Measurements from ENCODE around the gene KIF4B. TPM values are rescaled to one million over a fixed set of nuclear protein-coding genes. Genes with fewer than 3 reads are reported as not detected.

Gene KIF4B
- polyA plus RNA-seq, 1 donor from 2014 or later = not detected

- Histone ChIP-seq H3K9me2 (ENCODE audit: insufficient read depth, low read length) (no peaks in the 10 kb centered on the region), H3K36me3 (ENCODE audit: insufficient read depth, low read length) (no peaks in the 10 kb centered on the region), H3F3A (ENCODE audit: insufficient read depth, low read length, poor library complexity, severe bottlenecking) (no peaks in the 10 kb centered on the region), H3K4me3 (ENCODE audit: low read length) (no peak overlapping the region), H3K27ac (ENCODE audit: low read length) (no peak overlapping the region), H2AFZ (ENCODE audit: low read depth, low read length) (no peak overlapping the region), H3K9ac (ENCODE audit: low read length) (no peak overlapping the region), H3K9me3 (ENCODE audit: low read length) (peaks cover 7% of the 10 kb centered on the region), H3K27me3 (ENCODE audit: insufficient read depth, low read depth, low read length) (no peaks in the 10 kb centered on the region), H3K79me2 (replicated peaks; ENCODE audit: insufficient read depth, low read length) (no peaks in the 10 kb centered on the region), H3K4me2 (ENCODE audit: low read length) (no peak overlapping the region), H4K20me1 (ENCODE audit: insufficient read depth) (no peaks in the 10 kb centered on the region)
- TF ChIP-seq EP300 (conservative IDR thresholded peaks at IDR 0.05; ENCODE audit: poor library complexity, severe bottlenecking) = no peak
- no peak for TF ChIP-seq RAD21 (conservative IDR thresholded peaks at IDR 0.05)
- TF ChIP-seq POLR2AphosphoS5 (IDR thresholded peaks at IDR 0.05) = no peak
Measured at GRCh38 chr5:155024015-155024414, 10.5 kb downstream of the KIF4B start.

- Histone ChIP-seq H3F3A (ENCODE audit: insufficient read depth, low read length, poor library complexity, severe bottlenecking) (no peaks in the 10 kb centered on the region), H2AFZ (ENCODE audit: low read depth, low read length) (no peak overlapping the region), H3K36me3 (ENCODE audit: insufficient read depth, low read length) (no peaks in the 10 kb centered on the region), H3K9ac (ENCODE audit: low read length) (no peak overlapping the region), H3K27me3 (ENCODE audit: insufficient read depth, low read depth, low read length) (no peaks in the 10 kb centered on the region), H3K4me2 (ENCODE audit: low read length) (no peak overlapping the region), H3K79me2 (replicated peaks; ENCODE audit: insufficient read depth, low read length) (no peaks in the 10 kb centered on the region), H3K9me2 (ENCODE audit: insufficient read depth, low read length) (no peaks in the 10 kb centered on the region), H3K4me3 (ENCODE audit: low read length) (no peak overlapping the region), H3K27ac (ENCODE audit: low read length) (no peak overlapping the region), H3K9me3 (ENCODE audit: low read length) (peaks cover 7% of the 10 kb centered on the region), H4K20me1 (ENCODE audit: insufficient read depth) (no peaks in the 10 kb centered on the region)
- TF ChIP-seq POLR2AphosphoS5 (IDR thresholded peaks at IDR 0.05) (no peak), REST (IDR thresholded peaks at IDR 0.05; ENCODE audit: borderline replicate concordance) (no peak), CTCF (IDR thresholded peaks at IDR 0.05; ENCODE audit: poor library complexity, severe bottlenecking) (no peak)
Measured at GRCh38 chr5:155025895-155026294, 12.3 kb downstream of the KIF4B start.

GRCh38 chr5:155027993-155028629 is 14.6 kb downstream of the KIF4B start:
- Histone ChIP-seq H4K20me1 (ENCODE audit: insufficient read depth) (no peaks in the 10 kb centered on the region), H3K4me2 (ENCODE audit: low read length) (no peak overlapping the region), H3K9me3 (ENCODE audit: low read length) (peaks cover 7% of the 10 kb centered on the region), H2AFZ (ENCODE audit: low read depth, low read length) (no peak overlapping the region), H3K27me3 (ENCODE audit: insufficient read depth, low read depth, low read length) (no peaks in the 10 kb centered on the region), H3K79me2 (replicated peaks; ENCODE audit: insufficient read depth, low read length) (no peaks in the 10 kb centered on the region), H3F3A (ENCODE audit: insufficient read depth, low read length, poor library complexity, severe bottlenecking) (no peaks in the 10 kb centered on the region), H3K9me2 (ENCODE audit: insufficient read depth, low read length) (no peaks in the 10 kb centered on the region), H3K36me3 (ENCODE audit: insufficient read depth, low read length) (no peaks in the 10 kb centered on the region), H3K27ac (ENCODE audit: low read length) (no peak overlapping the region), H3K9ac (ENCODE audit: low read length) (no peak overlapping the region), H3K4me3 (ENCODE audit: low read length) (no peak overlapping the region)
- TF ChIP-seq SMC3 (conservative IDR thresholded peaks at IDR 0.05; ENCODE audit: poor library complexity) (no peak), REST (IDR thresholded peaks at IDR 0.05; ENCODE audit: borderline replicate concordance) (no peak), TAF1 (IDR thresholded peaks at IDR 0.05; ENCODE audit: low read depth) (no peak), EZH2 (IDR thresholded peaks at IDR 0.05; ENCODE audit: borderline replicate concordance, insufficient read depth, low read length, poor library complexity, severe bottlenecking) (no peak), POLR2AphosphoS5 (IDR thresholded peaks at IDR 0.05) (no peak), RAD21 (conservative IDR thresholded peaks at IDR 0.05) (no peak), EP300 (conservative IDR thresholded peaks at IDR 0.05; ENCODE audit: poor library complexity, severe bottlenecking) (no peak), CTCF (IDR thresholded peaks at IDR 0.05; ENCODE audit: poor library complexity, severe bottlenecking) (no peak)
